GM12892 (cell line): ENCODE data around the gene DNER.

Source experiments
- POLR2A ChIP-seq: IDR thresholded peaks from 2 replicates; pipeline ENCODE4 v1.6.1; 2011; ENCODE audit warnings: low read depth, low read length, control low read depth
- POLR2AphosphoS5 ChIP-seq: IDR thresholded peaks from 2 replicates; pipeline ENCODE4 v1.6.1; 2011; ENCODE audit warnings: low read depth, low read length, control low read depth
- TAF1 ChIP-seq: IDR thresholded peaks from 2 replicates; pipeline ENCODE4 v1.6.1; 2011; ENCODE audit warnings: low read depth, mild to moderate bottlenecking, control low read depth, low read length, borderline replicate concordance

DNA sequence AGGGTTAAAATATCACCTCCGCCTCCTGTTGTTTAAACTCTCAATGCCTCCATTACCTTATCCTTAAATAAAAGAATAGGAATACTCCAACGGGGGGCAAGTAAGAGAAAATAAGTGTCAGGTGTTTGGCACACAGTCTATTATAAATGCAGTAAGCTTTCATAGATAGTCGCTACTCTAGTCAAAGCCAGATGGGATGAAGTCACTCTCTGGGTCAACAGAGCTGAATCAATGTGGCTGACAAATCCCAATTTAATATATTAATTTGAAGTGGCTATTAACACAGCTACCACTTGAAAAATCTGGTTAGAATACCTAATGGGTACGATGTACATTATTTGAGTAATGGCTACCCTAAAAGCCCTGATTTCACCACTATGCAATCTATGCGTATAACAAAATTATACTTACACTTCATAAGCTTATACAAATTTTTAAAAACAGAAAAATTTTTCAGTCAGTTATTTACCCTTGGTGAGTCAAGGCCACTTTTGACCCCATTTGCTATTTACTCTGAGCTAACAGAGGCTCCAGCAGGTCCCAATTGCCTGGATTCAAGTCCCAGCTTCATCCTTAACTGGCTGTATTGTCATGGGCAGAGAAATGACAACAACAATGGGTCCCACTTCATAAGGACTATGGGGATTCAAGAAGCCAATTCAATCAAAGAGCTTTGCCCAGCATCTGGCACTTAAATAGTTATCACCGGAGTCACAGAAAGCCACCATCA, 275.8 kb downstream of the DNER start:
- TF ChIP-seq POLR2A, result no peak
- no peak for TF ChIP-seq POLR2AphosphoS5
- no peak for TF ChIP-seq TAF1
